Measurements from ENCODE around the gene ARID4B. TPM values are rescaled to one million over a fixed set of nuclear protein-coding genes. Genes with fewer than 3 reads are reported as not detected.

ARID4B gene
- total and polyA plus RNA-seq, 2 donors from 2014 or later = 6.6 to 50.3 TPM

- no peak for TF ChIP-seq CTCF (IDR thresholded peaks at IDR 0.05; ENCODE audit: borderline replicate concordance, extremely low read depth, insufficient read depth)
- Histone ChIP-seq H3K27me3 (ENCODE audit: control insufficient read depth, insufficient read depth, low read length) (no peaks in the 10 kb centered on the region), H3K27ac (ENCODE audit: low read depth in 2 of 2, low read length in 2 of 2) (no peak overlapping the region), H3K36me3 (ENCODE audit: control insufficient read depth in 2 of 3, insufficient read depth in 3 of 3, low read length in 3 of 3) (no peaks in the 10 kb centered on the region), H3K4me1 (ENCODE audit: control insufficient read depth in 2 of 3, insufficient read depth in 2 of 3, low read depth in 1 of 3, low read length in 3 of 3) (no peaks in the 10 kb centered on the region), H3K4me3 (ENCODE audit: low read length in 3 of 3) (no peak overlapping the region), H3K9me3 (ENCODE audit: control insufficient read depth in 2 of 3, insufficient read depth in 1 of 3, low read length in 3 of 3) (no peaks in the 10 kb centered on the region), H3K9ac (ENCODE audit: low read length in 3 of 3) (no peak overlapping the region)
- intact Hi-C loops (cut with DNase I) = no loop called here
- FAIRE-seq (no peak), DNase-seq (no peak)
These were observed 23.5 kb upstream of the ARID4B start for GRCh38 chr1:235351441-235351840.

GRCh38 chr1:235343726-235344125 is 15.7 kb upstream of the ARID4B start:
- no peak for DNase-seq
- no peak for FAIRE-seq
- Histone ChIP-seq H3K4me1 (ENCODE audit: control insufficient read depth in 2 of 3, insufficient read depth in 2 of 3, low read depth in 1 of 3, low read length in 3 of 3) (no peaks in the 10 kb centered on the region), H3K9ac (ENCODE audit: low read length in 3 of 3) (no peak overlapping the region), H3K36me3 (ENCODE audit: control insufficient read depth in 2 of 3, insufficient read depth in 3 of 3, low read length in 3 of 3) (peaks cover 0 to 10% (median 0%) of the 10 kb centered on the region in 3 donors), H3K27ac (ENCODE audit: low read depth in 2 of 2, low read length in 2 of 2) (no peak overlapping the region), H3K27me3 (ENCODE audit: control insufficient read depth, insufficient read depth, low read length) (no peaks in the 10 kb centered on the region), H3K9me3 (ENCODE audit: control insufficient read depth in 2 of 3, insufficient read depth in 1 of 3, low read length in 3 of 3) (no peaks in the 10 kb centered on the region), H3K4me3 (ENCODE audit: low read length in 3 of 3) (no peak overlapping the region)
- TF ChIP-seq CTCF (IDR thresholded peaks at IDR 0.05; ENCODE audit: borderline replicate concordance, extremely low read depth, insufficient read depth) = no peak
- intact Hi-C loops (cut with DNase I) = no loop called here

GRCh38 chr1:235342471-235342870 is 14.5 kb upstream of the ARID4B start:
- Histone ChIP-seq H3K4me3 (ENCODE audit: low read length in 3 of 3) (no peak overlapping the region), H3K27me3 (ENCODE audit: control insufficient read depth, insufficient read depth, low read length) (no peaks in the 10 kb centered on the region), H3K27ac (ENCODE audit: low read depth in 2 of 2, low read length in 2 of 2) (no peak overlapping the region), H3K9me3 (ENCODE audit: control insufficient read depth in 2 of 3, insufficient read depth in 1 of 3, low read length in 3 of 3) (no peaks in the 10 kb centered on the region), H3K4me1 (ENCODE audit: control insufficient read depth in 2 of 3, insufficient read depth in 2 of 3, low read depth in 1 of 3, low read length in 3 of 3) (no peaks in the 10 kb centered on the region), H3K9ac (ENCODE audit: low read length in 3 of 3) (no peak overlapping the region), H3K36me3 (ENCODE audit: control insufficient read depth in 2 of 3, insufficient read depth in 3 of 3, low read length in 3 of 3) (peaks cover 0 to 16% (median 0%) of the 10 kb centered on the region in 3 donors)
- intact Hi-C loops (cut with DNase I) = no loop called here
- TF ChIP-seq CTCF (IDR thresholded peaks at IDR 0.05; ENCODE audit: borderline replicate concordance, extremely low read depth, insufficient read depth) = no peak
- FAIRE-seq = no peak
- DNase-seq = no peak

- no peak overlapping the region for H3K4me3 ChIP-seq (ENCODE audit: low read length in 3 of 3)
- no peak overlapping the region for H3K27ac ChIP-seq (ENCODE audit: low read depth in 2 of 2, low read length in 2 of 2)
- no peaks in the 10 kb centered on the region for H3K9me3 ChIP-seq (ENCODE audit: control insufficient read depth in 2 of 3, insufficient read depth in 1 of 3, low read length in 3 of 3)
- H3K27me3 ChIP-seq (ENCODE audit: control insufficient read depth, insufficient read depth, low read length) = no peaks in the 10 kb centered on the region
- no peaks in the 10 kb centered on the region for H3K4me1 ChIP-seq (ENCODE audit: control insufficient read depth in 2 of 3, insufficient read depth in 2 of 3, low read depth in 1 of 3, low read length in 3 of 3)
- intact Hi-C loops (cut with DNase I) = no loop called here
- no peak for TF ChIP-seq CTCF (IDR thresholded peaks at IDR 0.05; ENCODE audit: borderline replicate concordance, extremely low read depth, insufficient read depth)
- H3K36me3 ChIP-seq (ENCODE audit: control insufficient read depth in 2 of 3, insufficient read depth in 3 of 3, low read length in 3 of 3) = peaks cover 0 to 16% (median 0%) of the 10 kb centered on the region in 3 donors
- DNase-seq (no peak), FAIRE-seq (no peak)
- H3K9ac ChIP-seq (ENCODE audit: low read length in 3 of 3) = no peak overlapping the region
These were observed 14.1 kb upstream of the ARID4B start for GRCh38 chr1:235342039-235342438.
